SK-N-DZ (cell line): ENCODE measurements around the gene XYLT1.
"Not testable (repeated sequence)": the region's sequence is repeated elsewhere in the genome, so short reads cannot be mapped to it uniquely, and the experiment has no call there.

Experiments
- DNase-seq: peaks from one replicate; pipeline ENCODE4 v3.0.0-alpha.2; 2015; ENCODE audit warnings: low spot score

The XYLT1 gene

DNA sequence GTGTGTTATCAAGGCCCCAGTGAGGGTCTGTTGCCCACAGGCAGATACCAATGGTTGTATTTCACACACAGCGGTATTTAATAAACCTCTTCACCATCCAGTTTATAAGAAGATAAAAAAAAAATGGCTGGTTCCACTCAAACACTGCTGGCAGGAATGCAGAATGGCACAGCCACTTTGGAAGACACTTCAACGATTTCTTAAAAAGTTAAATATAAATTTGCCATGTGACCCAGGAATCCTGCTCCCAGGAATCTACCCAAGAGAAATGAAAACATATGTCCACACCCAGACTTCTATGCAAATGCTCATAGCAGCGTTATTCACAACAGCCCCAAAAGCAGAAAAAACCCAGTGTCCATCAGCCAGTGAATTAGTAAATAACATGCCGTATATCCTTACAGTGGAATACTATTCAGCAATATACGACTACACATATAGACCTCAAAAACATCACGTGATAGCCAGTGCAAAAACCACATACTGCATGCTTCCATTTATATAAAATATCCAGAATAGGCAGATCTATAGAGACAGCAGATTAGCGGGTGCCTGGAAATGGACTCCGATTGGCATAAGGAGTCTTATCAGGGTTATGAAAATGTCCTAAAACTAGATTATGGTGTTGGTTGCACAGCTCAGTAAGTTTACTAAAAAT is 38.7 kb downstream of the XYLT1 start:
- DNase-seq: no peak

GRCh38 chr16:17431012-17431411 is 39.7 kb downstream of the XYLT1 start:
- DNase-seq: no peak

GRCh38 chr16:17426451-17426850 is 44.3 kb downstream of the XYLT1 start:
- DNase-seq: no peak

- DNase-seq: no peak
These were observed 46.0 kb downstream of the XYLT1 start for GRCh38 chr16:17424771-17425170.

GRCh38 chr16:17423221-17423620 is 47.5 kb downstream of the XYLT1 start:
- no peak for DNase-seq

DNA sequence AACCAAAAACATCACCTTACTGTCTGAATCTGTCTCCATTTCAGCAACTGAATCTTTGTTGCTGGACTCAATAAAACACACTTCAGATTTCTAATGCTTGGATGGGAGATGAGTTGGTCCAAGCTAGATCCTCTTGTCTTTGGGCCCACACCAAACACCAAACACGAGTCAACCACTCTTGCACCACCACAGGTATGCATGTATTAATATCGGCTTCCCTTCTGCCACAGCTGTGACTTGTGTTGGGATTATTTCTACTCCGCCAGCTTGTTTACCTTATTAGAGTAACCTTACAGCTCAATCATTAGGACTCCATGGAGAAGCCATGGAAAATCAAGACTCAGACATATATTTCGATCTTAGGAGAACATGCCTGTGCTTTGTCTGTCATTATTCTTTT is 49.9 kb downstream of the XYLT1 start:
- no peak for DNase-seq

DNA sequence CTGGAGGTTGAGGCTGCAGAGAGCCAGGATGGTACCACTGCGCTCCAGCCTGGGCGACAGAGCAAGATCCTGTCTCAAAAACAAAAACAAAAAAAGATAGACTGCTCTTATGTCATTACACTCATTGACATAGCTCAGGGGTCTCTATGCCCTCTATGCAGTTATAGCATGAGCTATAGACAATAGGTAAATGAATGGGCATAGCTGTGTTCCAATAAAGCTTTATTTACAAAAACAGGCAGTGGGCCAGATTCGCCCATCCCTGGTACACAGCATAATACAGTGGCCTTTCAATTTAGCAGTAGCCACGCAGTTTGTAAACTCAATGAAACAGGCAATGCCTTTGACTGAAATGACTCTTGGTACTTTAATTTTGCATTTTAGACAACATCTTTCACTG is 51.5 kb downstream of the XYLT1 start:
- DNase-seq: no peak

DNA sequence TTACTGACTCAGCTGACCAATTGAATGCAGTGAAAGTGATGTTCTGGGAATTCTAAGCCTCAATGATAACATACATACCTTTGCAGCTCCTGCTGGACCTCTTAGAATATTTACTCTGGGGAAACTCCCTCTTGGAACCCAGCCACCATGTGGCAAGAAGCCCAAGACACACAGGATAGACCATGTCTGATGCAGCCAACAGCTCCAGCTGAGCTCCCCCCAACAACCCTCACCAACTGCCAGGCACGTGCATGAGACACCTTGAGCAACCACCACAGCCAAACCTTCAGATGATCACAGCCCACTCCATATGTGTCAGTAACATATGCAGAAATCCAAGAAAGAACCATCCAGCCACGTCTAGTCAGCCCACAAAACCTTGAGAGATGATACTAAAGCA is 53.0 kb downstream of the XYLT1 start:
- no peak for DNase-seq

DNA sequence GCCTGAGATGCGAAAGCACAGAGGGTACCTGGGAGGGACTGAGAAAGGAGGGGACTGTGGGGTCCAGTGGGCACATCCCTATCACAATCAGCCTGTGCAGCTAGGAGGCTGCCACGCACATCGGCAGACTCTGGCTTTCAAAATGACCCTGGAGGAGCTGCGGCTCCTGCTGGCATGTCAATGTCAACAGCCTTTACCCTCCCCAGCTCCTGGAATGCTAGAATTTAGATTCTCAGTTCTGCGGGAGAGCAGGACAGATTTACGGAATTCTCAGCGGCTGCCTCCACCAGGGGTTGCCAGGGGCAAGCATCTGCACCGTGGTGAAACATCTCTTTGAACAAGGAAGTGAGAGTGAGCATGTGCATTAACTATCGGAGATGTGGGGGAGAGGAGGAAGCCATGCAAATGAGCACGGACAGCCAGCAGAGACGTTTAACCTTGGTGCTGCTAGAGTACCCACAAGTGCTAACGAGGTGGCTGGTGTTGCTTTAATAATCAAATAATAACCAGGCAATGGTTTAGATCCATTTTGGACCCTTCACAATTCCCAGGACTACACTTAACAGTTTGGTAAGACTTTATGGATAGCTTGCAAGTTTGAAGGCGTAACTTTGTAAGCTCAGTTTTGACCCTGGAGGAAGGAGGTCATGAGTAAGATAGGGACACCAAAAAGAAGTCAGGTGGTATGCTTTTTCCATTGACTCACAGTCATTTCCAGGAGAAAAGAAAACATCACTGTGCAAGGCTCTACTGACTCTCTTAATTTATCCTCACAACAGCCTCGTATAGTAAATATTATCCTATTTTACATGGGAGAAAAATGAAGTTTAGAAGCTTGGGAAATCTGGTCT is 54.1 kb downstream of the XYLT1 start:
- DNase-seq: no peak

DNA sequence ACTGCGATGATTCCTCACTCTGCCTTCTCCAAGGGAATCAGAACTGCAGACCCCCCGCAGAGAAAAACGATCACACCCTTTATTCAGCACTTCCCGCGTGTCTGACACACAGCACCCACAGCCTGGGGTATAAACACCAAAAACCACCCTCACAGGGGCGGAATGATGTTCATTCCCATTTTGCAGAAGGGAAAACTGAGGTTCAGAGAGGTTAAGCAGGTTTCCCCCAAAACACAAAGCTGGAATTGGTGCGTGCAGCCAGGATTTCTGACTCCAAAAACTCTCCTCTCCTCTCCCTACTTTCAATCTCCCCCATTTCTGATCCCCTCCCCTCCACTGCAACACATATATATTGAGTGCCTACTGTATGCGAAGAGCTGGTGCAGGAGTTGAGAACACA is 55.8 kb downstream of the XYLT1 start:
- DNase-seq: no peak

GRCh38 chr16:17414421-17414820 is 56.3 kb downstream of the XYLT1 start:
- DNase-seq: no peak

DNA sequence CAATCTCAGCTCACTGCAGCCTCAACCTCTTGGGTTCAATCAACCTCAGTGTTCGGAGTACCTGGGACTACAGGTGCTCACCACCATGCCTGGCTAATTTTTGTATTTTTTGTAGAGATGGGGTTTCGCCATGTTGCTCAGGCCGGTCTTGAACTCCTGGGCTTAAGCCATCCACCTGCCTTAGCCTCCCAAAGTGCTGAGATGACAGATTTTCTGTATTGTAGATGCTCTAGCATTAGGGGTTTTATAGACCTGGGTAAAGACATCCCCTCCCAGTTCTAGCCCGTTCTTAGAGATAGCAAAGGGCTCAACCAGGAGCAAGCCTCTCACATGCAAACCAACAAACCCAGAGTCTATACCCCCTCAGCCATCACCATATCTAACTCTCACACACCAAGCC is 57.3 kb downstream of the XYLT1 start:
- DNase-seq: no peak

- no peak for DNase-seq
These were observed 58.0 kb downstream of the XYLT1 start for GRCh38 chr16:17412791-17413190.

DNA sequence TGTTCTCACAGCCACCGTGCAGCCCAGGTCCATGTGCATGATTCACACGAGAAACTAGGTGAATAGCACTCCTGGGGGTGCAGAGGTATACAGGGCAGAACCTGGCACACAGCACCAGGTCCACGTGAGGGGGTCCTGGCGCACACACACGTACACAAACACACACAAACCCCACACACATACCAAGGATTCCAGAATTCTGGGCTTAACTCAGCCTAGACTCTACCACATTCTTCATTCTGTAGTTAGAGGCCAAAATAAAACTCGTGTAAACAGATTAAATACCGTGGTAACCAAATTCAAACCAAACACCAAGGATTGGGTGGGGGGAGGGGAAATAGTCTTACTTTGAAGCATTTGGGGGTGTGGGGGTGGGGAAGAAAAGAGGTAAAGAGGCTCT is 58.5 kb downstream of the XYLT1 start:
- DNase-seq: no peak

DNA sequence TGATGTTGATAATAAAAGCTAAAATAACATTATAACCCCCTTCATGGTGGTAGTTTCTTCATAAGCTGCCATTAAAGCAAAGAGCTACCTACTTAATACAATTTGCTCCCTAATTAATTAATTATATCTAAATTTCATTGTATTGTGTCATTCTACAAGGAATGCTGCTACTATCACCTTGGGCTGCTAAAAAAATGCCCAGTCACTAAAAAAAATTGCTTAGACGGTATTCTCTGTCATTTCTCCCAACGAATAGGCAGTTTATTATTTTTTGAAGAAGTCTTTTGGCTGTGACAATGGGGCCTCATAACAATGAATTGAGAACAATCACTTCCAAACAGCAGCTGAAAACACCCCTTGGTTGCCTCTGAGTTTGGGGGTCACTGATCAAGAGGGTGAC is 59.5 kb downstream of the XYLT1 start:
- DNase-seq: no peak

GRCh38 chr16:17410316-17410715 is 60.4 kb downstream of the XYLT1 start:
- not testable (repeated sequence) for DNase-seq

- DNase-seq: no peak
These were observed 60.9 kb downstream of the XYLT1 start for GRCh38 chr16:17409894-17410293.

- no peak for DNase-seq
These were observed 61.8 kb downstream of the XYLT1 start for GRCh38 chr16:17408955-17409441.

GRCh38 chr16:17408296-17408695 is 62.5 kb downstream of the XYLT1 start:
- DNase-seq: no peak

GRCh38 chr16:17407321-17407720 is 63.4 kb downstream of the XYLT1 start:
- no peak for DNase-seq

- DNase-seq: no peak
These were observed 65.6 kb downstream of the XYLT1 start for GRCh38 chr16:17404941-17405689.

DNA sequence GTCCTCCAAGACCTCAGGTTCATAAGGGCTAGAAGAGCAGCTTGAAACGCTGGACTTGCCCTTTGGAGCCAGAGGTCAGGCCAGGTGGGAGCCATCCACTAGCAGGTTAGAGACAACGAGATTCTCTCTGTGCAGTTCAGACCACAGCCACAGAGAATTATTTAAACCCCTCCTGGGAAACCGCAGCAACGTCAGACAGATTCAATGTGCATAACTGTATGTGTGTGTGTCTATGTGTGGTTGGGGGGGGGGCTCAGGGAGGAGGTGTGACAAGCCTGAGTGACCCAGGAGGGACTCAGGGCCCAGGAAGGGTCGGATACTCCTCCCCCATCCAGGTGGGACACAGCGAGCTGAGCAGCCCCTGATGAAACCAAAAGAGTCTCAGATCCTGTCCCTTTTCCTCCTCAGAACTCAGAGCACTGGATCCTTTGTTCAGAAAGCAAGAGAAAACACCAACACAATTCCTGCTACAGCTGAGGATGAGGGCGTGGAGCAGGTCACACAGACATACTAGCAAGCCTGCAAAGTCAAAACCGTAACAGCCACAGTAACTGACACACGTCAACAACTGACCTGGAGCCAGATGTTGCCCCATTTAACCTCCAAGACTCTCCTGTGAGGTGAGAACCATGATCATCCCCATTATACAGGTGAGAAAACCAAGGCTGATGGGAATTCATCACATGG is 66.8 kb downstream of the XYLT1 start:
- DNase-seq: no peak
